B cell (primary cell): ENCODE measurements around the gene CFAP90.

Experiments used
- CTCF ChIP-seq: fragments of 200-600 bp; IDR thresholded peaks from one replicate; pipeline ENCODE4 v1.8.0; 2022; ENCODE audit warnings: antibody characterized with exemption, mild to moderate bottlenecking
- EZH2 ChIP-seq: IDR thresholded peaks from 2 replicates; pipeline ENCODE4 v1.6.1; 2012; ENCODE audit warnings: borderline replicate concordance, low read depth, mild to moderate bottlenecking, moderate library complexity, low read length; ENCODE audit not compliant: insufficient read depth, poor library complexity, severe bottlenecking

GRCh38 chr5:7823594-7823993 lies 27.3 kb downstream of the CFAP90 start:
- TF ChIP-seq CTCF (no peak), EZH2 (no peak)
